ENCODE data around the gene TRIM8.

Gene TRIM8

DNA sequence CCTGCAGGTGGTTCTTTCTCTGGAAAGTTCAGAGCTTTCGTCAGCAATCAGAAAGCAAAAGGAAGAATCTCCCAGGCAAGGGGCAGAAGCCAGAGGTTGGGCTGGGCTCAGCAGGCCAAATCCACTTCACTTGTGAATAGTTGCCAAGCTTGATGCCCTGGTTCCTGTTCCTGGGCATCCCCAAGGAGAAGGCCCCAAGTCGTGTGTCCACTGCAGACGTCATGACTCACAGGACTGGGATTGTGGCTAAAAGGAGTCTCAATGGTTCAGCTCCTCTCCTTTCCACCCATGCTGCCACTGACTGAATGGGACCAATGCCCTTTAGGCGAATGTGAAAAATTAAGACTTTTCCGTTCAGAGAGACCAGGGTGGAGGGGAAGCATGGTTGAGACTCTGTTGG lies 38.6 kb upstream of the TRIM8 start:
- H3K27me3 ChIP-seq (ENCODE audit: insufficient read depth, low read length), result no peaks in the 10 kb centered on the region
- peaks cover 39% of the 10 kb centered on the region for H3K36me3 ChIP-seq (ENCODE audit: insufficient read depth, low read length)
- H3K4me1 ChIP-seq (ENCODE audit: insufficient read depth, low read length), result no peaks in the 10 kb centered on the region
- H3K9me3 ChIP-seq (ENCODE audit: low read length), result no peaks in the 10 kb centered on the region
- no peak overlapping the region for H3K4me3 ChIP-seq (ENCODE audit: low read length)
- H2AFZ ChIP-seq (ENCODE audit: low read depth, low read length), result no peak overlapping the region

DNA sequence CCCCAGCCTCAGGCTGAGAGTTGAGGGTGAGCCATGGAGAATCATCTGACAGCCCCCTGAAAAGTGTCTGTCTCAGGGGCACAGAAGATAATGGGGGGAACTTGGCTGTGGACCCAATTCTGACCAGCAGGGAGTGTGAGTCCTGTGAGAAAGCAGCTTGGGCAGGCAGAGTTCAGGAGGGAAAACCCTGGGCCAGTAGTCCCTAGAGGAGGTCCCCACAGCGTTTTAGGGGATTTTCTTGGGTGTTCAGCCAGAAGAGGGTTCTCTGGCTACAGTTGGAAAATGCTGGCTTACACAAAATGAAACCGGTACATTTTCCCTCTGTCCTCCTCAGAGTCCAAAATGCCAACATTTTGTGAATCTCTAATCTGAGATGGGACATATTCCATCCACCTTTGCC lies 35.8 kb upstream of the TRIM8 start:
- H3K9me3 ChIP-seq (ENCODE audit: low read length), result no peaks in the 10 kb centered on the region
- peaks cover 20% of the 10 kb centered on the region for H3K4me1 ChIP-seq (ENCODE audit: insufficient read depth, low read length)
- H3K27me3 ChIP-seq (ENCODE audit: insufficient read depth, low read length), result no peaks in the 10 kb centered on the region
- H2AFZ ChIP-seq (ENCODE audit: low read depth, low read length), result no peak overlapping the region
- H3K4me3 ChIP-seq (ENCODE audit: low read length), result no peak overlapping the region
- H3K36me3 ChIP-seq (ENCODE audit: insufficient read depth, low read length), result peaks cover 20% of the 10 kb centered on the region

DNA sequence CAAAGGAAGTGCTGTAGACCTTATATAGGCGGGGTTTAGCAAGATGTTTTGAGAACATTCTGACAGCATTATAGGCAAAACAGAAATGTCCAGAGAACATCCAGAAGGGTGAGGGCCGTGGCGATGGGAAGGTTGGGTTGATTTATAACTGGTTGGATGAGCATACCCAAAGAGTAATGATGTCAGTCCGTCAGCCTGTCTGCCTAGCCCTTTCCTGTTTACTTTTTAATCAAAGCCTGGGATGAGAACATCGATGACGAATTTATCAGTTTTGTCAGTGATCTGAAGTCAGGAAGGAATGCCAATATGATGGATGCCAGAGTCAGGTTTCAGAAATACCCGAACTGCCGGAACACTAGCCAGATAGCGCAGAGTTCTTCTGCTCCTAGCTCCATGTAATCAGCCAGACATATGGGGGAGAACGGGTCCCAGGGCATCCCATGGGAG lies 33.8 kb upstream of the TRIM8 start:
- H3K27me3 ChIP-seq (ENCODE audit: insufficient read depth, low read length), result no peaks in the 10 kb centered on the region
- no peaks in the 10 kb centered on the region for H3K9me3 ChIP-seq (ENCODE audit: low read length)
- peaks cover 14% of the 10 kb centered on the region for H3K36me3 ChIP-seq (ENCODE audit: insufficient read depth, low read length)
- H3K4me1 ChIP-seq (ENCODE audit: insufficient read depth, low read length), result peaks cover 26% of the 10 kb centered on the region
- no peak overlapping the region for H2AFZ ChIP-seq (ENCODE audit: low read depth, low read length)
- no peak overlapping the region for H3K4me3 ChIP-seq (ENCODE audit: low read length)

DNA sequence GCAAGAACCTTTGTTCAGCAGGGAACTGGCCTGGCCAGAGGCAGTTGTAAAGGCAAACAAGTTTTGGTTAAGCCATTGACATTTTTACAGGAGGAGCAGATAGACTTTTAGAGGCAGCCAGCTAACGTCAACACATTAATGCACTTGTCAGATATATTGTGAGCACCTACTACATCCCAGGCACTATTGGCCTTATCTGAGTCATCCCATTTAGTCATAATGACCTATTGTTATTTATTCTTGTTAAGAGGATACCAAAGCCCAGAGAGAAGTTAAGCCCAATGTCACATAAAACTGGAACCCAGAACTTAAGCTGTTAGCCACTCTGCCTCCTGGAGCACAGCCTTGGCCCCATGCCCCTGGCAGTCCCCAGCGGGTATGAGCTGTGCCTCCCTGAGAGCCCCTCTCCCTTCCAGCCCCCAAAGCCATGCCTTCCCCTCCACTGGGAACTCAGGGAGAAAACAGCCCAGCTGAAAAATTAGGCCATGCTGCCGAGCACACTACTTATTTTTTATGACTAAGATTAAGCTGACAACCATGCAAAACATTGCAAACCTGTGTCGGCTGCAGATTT lies 32.7 kb upstream of the TRIM8 start:
- Histone ChIP-seq H3K4me1 (ENCODE audit: insufficient read depth, low read length) (peaks cover 26% of the 10 kb centered on the region), H2AFZ (ENCODE audit: low read depth, low read length) (no peak overlapping the region), H3K27me3 (ENCODE audit: insufficient read depth, low read length) (no peaks in the 10 kb centered on the region), H3K4me3 (ENCODE audit: low read length) (no peak overlapping the region), H3K36me3 (ENCODE audit: insufficient read depth, low read length) (peaks cover 16% of the 10 kb centered on the region), H3K9me3 (ENCODE audit: low read length) (no peaks in the 10 kb centered on the region)

DNA sequence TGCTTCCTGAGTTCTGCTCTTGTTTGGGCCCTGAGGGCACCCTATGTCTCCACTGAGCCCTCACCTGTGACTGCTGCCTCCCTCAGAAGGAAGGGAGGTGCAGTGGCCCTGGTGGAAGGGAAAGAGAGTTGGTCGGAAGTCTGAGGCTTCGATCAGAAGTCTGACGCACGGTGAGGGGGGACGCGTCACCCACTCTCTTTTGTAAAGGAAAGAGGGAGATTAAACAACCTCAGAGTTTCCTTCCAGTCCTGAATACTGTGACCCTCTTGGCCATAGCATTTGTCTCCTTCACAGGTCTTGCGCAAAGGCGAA lies 31.4 kb upstream of the TRIM8 start:
- peaks cover 28% of the 10 kb centered on the region for H3K36me3 ChIP-seq (ENCODE audit: insufficient read depth, low read length)
- no peaks in the 10 kb centered on the region for H3K27me3 ChIP-seq (ENCODE audit: insufficient read depth, low read length)
- H3K4me3 ChIP-seq (ENCODE audit: low read length), result no peak overlapping the region
- H3K4me1 ChIP-seq (ENCODE audit: insufficient read depth, low read length), result peaks cover 26% of the 10 kb centered on the region
- no peaks in the 10 kb centered on the region for H3K9me3 ChIP-seq (ENCODE audit: low read length)
- no peak overlapping the region for H2AFZ ChIP-seq (ENCODE audit: low read depth, low read length)

DNA sequence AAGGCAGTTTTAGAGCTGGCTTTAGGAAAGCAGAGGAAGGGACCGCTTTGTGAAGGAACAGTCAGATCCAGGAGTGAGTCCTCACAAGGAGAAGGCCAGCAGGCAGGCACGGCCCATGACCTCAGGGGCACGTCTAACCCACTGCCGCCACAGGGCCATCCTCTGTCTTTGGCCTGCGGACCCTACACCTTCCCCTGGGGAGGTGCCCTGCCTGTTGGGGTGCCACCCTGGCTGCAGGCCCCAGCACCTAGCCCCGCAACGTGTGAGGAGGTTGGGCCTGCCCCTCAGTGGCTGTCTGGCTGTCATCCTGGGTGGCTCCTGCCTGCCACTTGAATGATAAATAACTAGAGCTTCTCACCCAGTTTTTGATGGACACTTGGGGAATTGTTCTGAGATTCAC lies 31.0 kb upstream of the TRIM8 start:
- Histone ChIP-seq H3K4me1 (ENCODE audit: insufficient read depth, low read length) (peaks cover 26% of the 10 kb centered on the region), H2AFZ (ENCODE audit: low read depth, low read length) (no peak overlapping the region), H3K4me3 (ENCODE audit: low read length) (no peak overlapping the region), H3K36me3 (ENCODE audit: insufficient read depth, low read length) (peaks cover 32% of the 10 kb centered on the region), H3K27me3 (ENCODE audit: insufficient read depth, low read length) (no peaks in the 10 kb centered on the region), H3K9me3 (ENCODE audit: low read length) (no peaks in the 10 kb centered on the region)

DNA sequence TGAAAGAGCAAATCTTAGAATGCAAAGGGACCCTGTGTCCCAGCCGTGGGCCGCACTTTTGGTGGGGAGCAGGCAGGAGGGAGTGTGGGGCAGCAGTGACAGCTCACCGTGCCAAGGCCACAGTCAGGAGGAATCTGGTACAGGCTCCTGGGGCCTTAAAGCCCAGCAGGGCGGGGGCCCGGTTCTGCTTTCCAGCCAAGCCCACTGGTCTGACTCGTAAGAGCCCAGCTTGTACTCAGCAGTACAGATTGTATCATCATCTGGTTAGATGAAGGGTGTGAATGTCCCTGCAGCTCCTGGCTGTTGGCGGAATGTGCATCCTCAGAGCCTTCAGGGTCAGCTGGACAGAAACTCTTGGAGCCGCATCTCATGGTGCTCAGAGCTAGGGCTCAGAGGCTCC lies 30.5 kb upstream of the TRIM8 start:
- no peaks in the 10 kb centered on the region for H3K9me3 ChIP-seq (ENCODE audit: low read length)
- H2AFZ ChIP-seq (ENCODE audit: low read depth, low read length), result no peak overlapping the region
- peaks cover 26% of the 10 kb centered on the region for H3K4me1 ChIP-seq (ENCODE audit: insufficient read depth, low read length)
- H3K27me3 ChIP-seq (ENCODE audit: insufficient read depth, low read length), result no peaks in the 10 kb centered on the region
- H3K4me3 ChIP-seq (ENCODE audit: low read length), result no peak overlapping the region
- H3K36me3 ChIP-seq (ENCODE audit: insufficient read depth, low read length), result peaks cover 34% of the 10 kb centered on the region

DNA sequence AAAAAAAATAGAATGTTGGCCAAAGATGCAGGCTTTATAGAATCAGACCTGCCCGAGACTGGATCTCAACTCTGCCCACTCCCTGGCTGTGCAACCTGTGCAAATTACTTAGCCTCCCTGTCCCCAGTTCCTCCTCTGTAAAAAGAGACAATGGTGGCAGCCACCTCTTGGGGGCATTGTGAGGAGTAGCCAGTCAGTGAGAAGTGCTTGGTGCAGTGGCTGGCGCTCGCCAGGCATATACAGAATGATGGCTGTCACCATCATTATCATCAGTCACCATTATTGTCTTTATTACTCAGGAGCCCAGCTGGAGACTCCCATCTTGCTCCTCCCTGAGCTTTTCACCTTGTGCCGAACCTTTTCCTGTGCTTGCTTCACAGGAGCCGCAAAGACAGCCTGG lies 29.4 kb upstream of the TRIM8 start:
- Histone ChIP-seq H3K4me3 (ENCODE audit: low read length) (no peak overlapping the region), H3K36me3 (ENCODE audit: insufficient read depth, low read length) (peaks cover 45% of the 10 kb centered on the region)

DNA sequence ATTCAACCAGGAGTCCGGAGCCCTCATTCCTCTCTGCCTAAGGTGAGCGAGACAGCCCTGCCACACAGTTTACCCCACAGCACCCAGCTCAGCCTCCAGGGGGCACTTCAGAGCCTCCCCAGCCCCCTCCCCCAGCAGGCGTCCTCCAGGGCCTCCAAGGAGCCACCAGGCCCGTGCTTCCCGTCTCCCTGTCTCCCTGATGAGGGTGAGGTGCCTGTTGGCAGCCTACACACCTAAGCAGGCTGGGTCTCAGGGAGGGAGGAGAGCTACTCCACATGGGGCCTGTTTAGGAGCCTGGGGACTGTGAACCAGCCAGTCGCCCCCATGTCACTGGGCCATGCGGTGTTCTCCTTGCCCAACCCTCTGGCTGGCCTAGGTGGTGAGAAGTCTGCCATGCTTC lies 28.9 kb upstream of the TRIM8 start:
- H3K4me1 ChIP-seq (ENCODE audit: insufficient read depth, low read length), result peaks cover 26% of the 10 kb centered on the region
- no peak overlapping the region for H3K4me3 ChIP-seq (ENCODE audit: low read length)
- no peaks in the 10 kb centered on the region for H3K27me3 ChIP-seq (ENCODE audit: insufficient read depth, low read length)
- H3K36me3 ChIP-seq (ENCODE audit: insufficient read depth, low read length), result peaks cover 49% of the 10 kb centered on the region
- no peak overlapping the region for H2AFZ ChIP-seq (ENCODE audit: low read depth, low read length)
- no peaks in the 10 kb centered on the region for H3K9me3 ChIP-seq (ENCODE audit: low read length)

More for the DNA sequence above, 29.4 kb upstream of the TRIM8 start:
- H3K9me3 ChIP-seq (ENCODE audit: low read length), result no peaks in the 10 kb centered on the region
- H2AFZ ChIP-seq (ENCODE audit: low read depth, low read length), result no peak overlapping the region
- no peaks in the 10 kb centered on the region for H3K27me3 ChIP-seq (ENCODE audit: insufficient read depth, low read length)
- peaks cover 26% of the 10 kb centered on the region for H3K4me1 ChIP-seq (ENCODE audit: insufficient read depth, low read length)

DNA sequence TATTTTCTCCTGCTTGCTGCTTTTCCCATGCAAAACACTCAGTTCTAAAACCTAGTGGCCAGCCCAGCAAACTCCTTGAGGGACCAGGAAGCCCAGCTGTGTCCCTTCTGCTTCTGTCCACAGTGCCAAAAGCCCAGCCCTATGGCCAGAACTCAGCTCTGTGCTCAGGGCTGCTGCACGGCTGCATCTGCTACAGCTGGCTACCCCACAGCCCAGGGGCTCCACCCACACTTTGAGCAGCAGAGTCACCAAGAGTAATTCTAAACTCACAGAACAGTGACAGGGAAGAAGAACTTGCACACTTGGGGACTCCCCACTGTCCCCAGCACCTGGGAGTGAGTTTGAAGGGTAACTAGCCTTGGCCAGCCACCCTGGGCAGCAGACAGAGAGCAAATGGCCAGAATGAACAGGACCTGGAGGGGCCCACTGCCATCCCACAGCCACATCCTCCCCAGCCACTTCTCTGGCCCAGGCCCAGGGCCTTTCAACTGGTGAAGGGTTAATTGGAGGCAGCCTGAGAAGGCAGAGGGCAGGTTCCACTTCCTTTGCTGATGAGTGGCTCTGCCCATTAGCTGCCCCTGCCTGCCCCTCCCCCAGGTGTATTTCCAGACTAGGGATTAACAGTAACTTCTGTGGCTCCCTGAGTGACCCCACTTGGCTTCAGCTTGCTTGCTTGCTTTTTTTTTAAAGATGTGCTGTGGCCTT lies 28.1 kb upstream of the TRIM8 start:
- Histone ChIP-seq H3K27me3 (ENCODE audit: insufficient read depth, low read length) (no peaks in the 10 kb centered on the region), H3K4me1 (ENCODE audit: insufficient read depth, low read length) (peaks cover 26% of the 10 kb centered on the region), H2AFZ (ENCODE audit: low read depth, low read length) (no peak overlapping the region), H3K4me3 (ENCODE audit: low read length) (no peak overlapping the region), H3K36me3 (ENCODE audit: insufficient read depth, low read length) (peaks cover 54% of the 10 kb centered on the region), H3K9me3 (ENCODE audit: low read length) (no peaks in the 10 kb centered on the region)

DNA sequence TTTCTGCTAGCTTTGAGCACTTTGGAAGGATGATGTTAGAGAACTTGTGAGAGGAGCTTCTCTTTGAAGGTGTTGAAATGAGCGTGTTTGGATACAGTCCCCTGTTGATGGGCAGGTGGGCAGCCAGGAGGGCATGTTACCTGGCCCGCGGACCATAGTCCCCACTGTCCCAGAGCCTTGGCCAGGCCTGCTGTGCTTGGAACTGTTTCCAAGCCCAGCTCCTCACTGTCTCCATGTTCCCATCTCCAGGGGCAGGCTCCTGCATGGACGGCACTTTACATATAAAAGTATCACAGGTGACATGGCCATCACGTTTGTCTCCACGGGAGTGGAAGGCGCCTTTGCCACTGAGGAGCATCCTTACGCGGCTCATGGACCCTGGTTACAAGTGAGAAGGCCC lies 27.2 kb upstream of the TRIM8 start:
- Histone ChIP-seq H3K4me1 (ENCODE audit: insufficient read depth, low read length) (peaks cover 20% of the 10 kb centered on the region), H3K4me3 (ENCODE audit: low read length) (no peak overlapping the region), H3K9me3 (ENCODE audit: low read length) (no peaks in the 10 kb centered on the region), H3K36me3 (ENCODE audit: insufficient read depth, low read length) (peaks cover 61% of the 10 kb centered on the region), H3K27me3 (ENCODE audit: insufficient read depth, low read length) (no peaks in the 10 kb centered on the region), H2AFZ (ENCODE audit: low read depth, low read length) (no peak overlapping the region)

DNA sequence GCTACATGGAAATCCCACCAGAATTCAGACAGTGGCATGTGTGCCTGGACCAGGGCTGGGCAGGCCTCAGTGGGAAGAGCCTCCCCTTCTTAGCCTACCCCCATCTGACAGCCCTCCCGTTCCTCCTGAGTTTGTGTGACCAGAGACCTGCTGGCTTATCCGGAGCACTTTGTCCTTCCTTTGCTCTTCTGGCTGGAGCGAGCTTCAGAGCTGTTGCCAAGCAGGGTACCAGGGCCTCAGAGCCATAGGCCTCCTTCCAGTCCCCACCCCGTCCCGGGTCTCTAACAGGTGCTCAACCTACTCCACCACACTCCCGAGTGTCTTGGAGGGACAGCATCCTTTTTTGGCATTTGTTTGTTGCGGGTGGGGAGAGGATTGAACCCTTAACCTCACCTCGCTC lies 26.5 kb upstream of the TRIM8 start:
- Histone ChIP-seq H3K27me3 (ENCODE audit: insufficient read depth, low read length) (no peaks in the 10 kb centered on the region), H3K4me1 (ENCODE audit: insufficient read depth, low read length) (peaks cover 12% of the 10 kb centered on the region), H2AFZ (ENCODE audit: low read depth, low read length) (no peak overlapping the region), H3K9me3 (ENCODE audit: low read length) (no peaks in the 10 kb centered on the region), H3K4me3 (ENCODE audit: low read length) (no peak overlapping the region), H3K36me3 (ENCODE audit: insufficient read depth, low read length) (peaks cover 62% of the 10 kb centered on the region)

DNA sequence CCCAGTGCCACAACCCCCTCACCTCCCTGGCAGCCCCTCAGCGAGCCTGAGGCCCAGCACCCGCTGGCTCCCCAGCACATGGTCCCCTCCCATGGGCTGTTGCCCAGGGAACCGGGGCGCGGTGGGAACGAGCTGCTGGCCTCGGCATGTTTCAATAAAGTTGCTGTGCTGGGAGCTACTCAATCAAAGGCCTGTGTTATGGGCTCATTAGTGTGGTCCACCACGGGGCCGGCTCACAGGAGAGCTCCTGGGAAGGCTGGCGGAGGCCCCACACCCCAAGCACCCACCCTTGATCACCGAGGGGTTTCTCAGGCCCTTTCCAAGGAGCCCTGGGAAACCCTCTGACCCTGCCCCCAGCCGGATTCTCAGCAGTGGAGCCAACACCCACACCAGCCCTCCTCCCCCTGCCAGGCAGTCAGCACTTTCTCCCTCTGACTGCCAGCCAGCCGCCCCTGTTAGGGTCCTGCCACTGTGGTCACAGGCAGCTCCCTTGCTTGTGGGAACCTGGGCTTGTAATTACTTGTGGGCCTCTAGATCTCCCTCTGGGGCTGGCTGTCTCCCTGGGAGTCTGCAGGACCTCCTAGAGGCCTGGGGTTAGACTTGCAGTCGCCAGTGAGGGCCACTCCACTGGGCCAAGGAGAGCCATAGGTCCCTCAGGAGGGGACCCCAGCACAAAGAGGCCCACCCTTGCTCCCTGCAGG lies 24.8 kb upstream of the TRIM8 start:
- no peaks in the 10 kb centered on the region for H3K9me3 ChIP-seq (ENCODE audit: low read length)
- no peaks in the 10 kb centered on the region for H3K27me3 ChIP-seq (ENCODE audit: insufficient read depth, low read length)
- H3K4me1 ChIP-seq (ENCODE audit: insufficient read depth, low read length), result no peaks in the 10 kb centered on the region
- H3K36me3 ChIP-seq (ENCODE audit: insufficient read depth, low read length), result peaks cover 62% of the 10 kb centered on the region
- no peak overlapping the region for H2AFZ ChIP-seq (ENCODE audit: low read depth, low read length)
- no peak overlapping the region for H3K4me3 ChIP-seq (ENCODE audit: low read length)
